Stomach (tissue), 9 donors: Measurements from ENCODE around the gene RIPOR3. TPM values are rescaled to one million over a fixed set of nuclear protein-coding genes. Genes with fewer than 3 reads are reported as not detected.

Experiments used
- DNase-seq, 2 donors: peaks; one replicate each; pipeline versions ENCODE4 v3.0.0 to v3.0.0-alpha.2; 2013 to 2019
- H3K27ac ChIP-seq, 5 donors: fragments of 200-600 bp in 4 of 5; sonication (generic) in 4 of 5; one replicate each; pipeline ENCODE4 v1.5.1; 2013 to 2019; ENCODE audit warnings: mild to moderate bottlenecking in 1 of 5, moderate library complexity in 1 of 5
- H3K27me3 ChIP-seq, 3 donors: fragments of 200-600 bp; sonication (generic); one replicate each; pipeline ENCODE4 v1.5.1; 2017 to 2019; ENCODE audit warnings: mixed run types in 1 of 3
- H3K36me3 ChIP-seq, 4 donors: fragments of 200-600 bp; sonication (generic); 1 replicate in 3 of 4; 2 replicates in 1 of 4; pipeline ENCODE4 v1.5.1; 2016 to 2019
- H3K4me1 ChIP-seq, 4 donors: fragments of 200-600 bp; sonication (generic); one replicate each; pipeline ENCODE4 v1.5.1; 2016 to 2019
- H3K4me3 ChIP-seq, 4 donors: fragments of 200-600 bp; sonication (generic) in 3 of 4; one replicate each; pipeline ENCODE4 v1.5.1; 2016 to 2019; ENCODE audit warnings: mild to moderate bottlenecking in 1 of 4
- H3K9me3 ChIP-seq, 4 donors: fragments of 200-600 bp; sonication (generic); one replicate each; pipeline ENCODE4 v1.5.1; 2016 to 2019
- EP300 ChIP-seq: sonication (generic); formaldehyde crosslinking; IDR thresholded peaks from one replicate; pipeline ENCODE4 v1.6.1; 2017; ENCODE audit warnings: antibody characterized with exemption
- POLR2A ChIP-seq, 4 donors: fragments of 450-650 bp; IDR thresholded peaks; one replicate each; pipeline ENCODE4 v1.6.1; 2016; ENCODE audit warnings: antibody characterized with exemption in 4 of 4, control low read depth in 2 of 4, mild to moderate bottlenecking in 1 of 4, moderate library complexity in 1 of 4
- POLR2AphosphoS5 ChIP-seq, 3 donors: sonication (generic); formaldehyde crosslinking; IDR thresholded peaks; one replicate each; pipeline ENCODE4 v1.6.1; 2016; ENCODE audit warnings: antibody characterized with exemption in 3 of 3
- WGBS, 5 donors: extraction: QIAGEN DNeasy Blood & Tissue Kit in 3 of 5; methylation state at CpG; one replicate each; pipeline versions ENCODE4 v1.1.5 to v1.1.7; 2013 to 2018; 5-methylcytosine and 5-hydroxymethylcytosine counted together
- intact Hi-C: fragments of 100-400 bp; cut with DNase I; formaldehyde crosslinking; loops from one replicate; pipeline ENCODE4 v1.15.1; 2023; ENCODE audit warnings: low total_unique reads
- polyA plus RNA-seq, 3 donors: library from polyadenylated mRNA; stranded (reverse); fragments of 200-250 nt; gene quantifications; one replicate each; pipeline ENCODE4 v1.2.3, GENCODE V29; 2013
- total RNA-seq, 5 donors: library from RNA; depleted of rRNA; stranded (reverse); fragments of >200 nt; gene quantifications; one replicate each; pipeline versions ENCODE4 v1.1.0 to v1.2.3, GENCODE V29; 2014 to 2016
- TF ChIP-seq, protein P1 (sequence below), 7 experiments: fragments of 450-650 bp in 4 of 7; fragments of 200-600 bp in 3 of 7; sonication (generic) in 3 of 7; IDR thresholded peaks; one replicate each; pipeline ENCODE4 v1.5.1; 2016 to 2019; ENCODE audit warnings: antibody characterized with exemption in 7 of 7, control low read depth in 2 of 7, mild to moderate bottlenecking in 1 of 7
- donor health status: healthy with polysubstance abuse.
- donor health status: Bipolar disorder and iron deficiency.
- donor health status: healthy.

RIPOR3 gene
- total and polyA plus RNA-seq, 8 donors = 4.4 to 61.1 (median 8.2) TPM

DNA sequence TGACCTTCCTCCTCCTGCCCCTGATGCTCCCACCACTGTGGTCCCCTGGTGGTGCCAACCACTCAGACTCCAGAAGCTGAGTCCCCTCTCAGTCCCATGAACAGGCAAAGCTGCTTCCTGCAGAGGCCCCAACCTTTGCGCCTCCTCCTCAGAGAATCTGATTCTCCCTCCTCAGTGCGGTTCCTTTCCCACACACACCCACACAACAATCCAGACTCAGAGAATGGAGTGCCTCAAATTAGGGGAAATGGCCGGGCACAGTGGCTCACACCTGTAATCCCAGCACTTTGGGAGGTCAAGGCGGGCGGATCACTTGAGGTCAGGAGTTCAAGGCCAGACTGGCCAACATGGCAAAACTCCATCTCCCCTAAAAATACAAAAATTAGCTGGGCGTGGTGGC, 23.0 kb downstream of the RIPOR3 start:
- Histone ChIP-seq H3K36me3 (no peaks in the 10 kb centered on the region), H3K4me3 (no peak overlapping the region), H3K4me1 (peaks cover 3 to 22% (median 21%) of the 10 kb centered on the region in 4 donors), H3K27me3 (no peaks in the 10 kb centered on the region), H3K27ac (no peak overlapping the region), H3K9me3 (no peaks in the 10 kb centered on the region)
- no peak for DNase-seq
- TF ChIP-seq POLR2A (IDR thresholded peaks at IDR 0.05) = no peak
- no peak for TF ChIP-seq EP300
- TF ChIP-seq POLR2AphosphoS5 (IDR thresholded peaks at IDR 0.05) = no peak
- TF ChIP-seq, protein P1, sequence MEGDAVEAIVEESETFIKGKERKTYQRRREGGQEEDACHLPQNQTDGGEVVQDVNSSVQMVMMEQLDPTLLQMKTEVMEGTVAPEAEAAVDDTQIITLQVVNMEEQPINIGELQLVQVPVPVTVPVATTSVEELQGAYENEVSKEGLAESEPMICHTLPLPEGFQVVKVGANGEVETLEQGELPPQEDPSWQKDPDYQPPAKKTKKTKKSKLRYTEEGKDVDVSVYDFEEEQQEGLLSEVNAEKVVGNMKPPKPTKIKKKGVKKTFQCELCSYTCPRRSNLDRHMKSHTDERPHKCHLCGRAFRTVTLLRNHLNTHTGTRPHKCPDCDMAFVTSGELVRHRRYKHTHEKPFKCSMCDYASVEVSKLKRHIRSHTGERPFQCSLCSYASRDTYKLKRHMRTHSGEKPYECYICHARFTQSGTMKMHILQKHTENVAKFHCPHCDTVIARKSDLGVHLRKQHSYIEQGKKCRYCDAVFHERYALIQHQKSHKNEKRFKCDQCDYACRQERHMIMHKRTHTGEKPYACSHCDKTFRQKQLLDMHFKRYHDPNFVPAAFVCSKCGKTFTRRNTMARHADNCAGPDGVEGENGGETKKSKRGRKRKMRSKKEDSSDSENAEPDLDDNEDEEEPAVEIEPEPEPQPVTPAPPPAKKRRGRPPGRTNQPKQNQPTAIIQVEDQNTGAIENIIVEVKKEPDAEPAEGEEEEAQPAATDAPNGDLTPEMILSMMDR (IDR thresholded peaks at IDR 0.05) = no peak
- WGBS, 5 donors = 91 to 97% (median 95%) methylated on average over 6 of the region's 6 CpGs
- intact Hi-C loops = no loop called here

DNA sequence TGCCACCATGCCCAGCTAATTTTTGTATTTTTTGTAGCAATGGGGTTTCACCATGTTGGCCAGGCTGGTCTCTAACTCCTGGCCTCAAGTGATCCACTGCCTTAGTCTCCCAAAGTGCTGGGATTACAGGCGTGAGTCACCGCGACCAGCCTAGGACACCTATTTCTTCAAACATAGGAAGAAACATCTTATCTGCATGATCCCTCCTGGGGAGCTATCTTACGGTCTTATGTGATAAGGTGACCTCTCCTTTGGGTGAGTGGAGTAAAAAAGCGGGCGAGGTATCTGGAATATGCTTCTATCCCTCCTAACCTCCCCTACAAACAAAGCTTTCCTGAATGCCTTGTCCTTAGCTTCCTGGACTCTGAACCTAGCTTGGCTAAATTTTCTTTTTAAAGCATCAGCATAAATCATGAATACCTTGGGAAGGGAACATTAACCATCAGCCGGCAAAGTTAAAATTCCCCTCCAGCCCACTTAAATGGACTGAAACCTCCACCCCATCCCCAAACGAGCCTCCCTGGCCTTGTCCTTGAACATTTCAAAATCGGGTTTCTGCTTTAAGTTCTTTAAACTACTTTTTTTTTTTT, 24.5 kb downstream of the RIPOR3 start:
- no peak for DNase-seq
- Histone ChIP-seq H3K4me3 (no peak overlapping the region), H3K9me3 (no peaks in the 10 kb centered on the region), H3K4me1 (peaks cover 13 to 32% (median 29%) of the 10 kb centered on the region in 4 donors), H3K27ac (no peak overlapping the region), H3K27me3 (no peaks in the 10 kb centered on the region), H3K36me3 (no peaks in the 10 kb centered on the region)
- intact Hi-C loops = no loop called here
- TF ChIP-seq EP300 = no peak
- no peak for TF ChIP-seq POLR2AphosphoS5 (IDR thresholded peaks at IDR 0.05)
- TF ChIP-seq, protein P1 (IDR thresholded peaks at IDR 0.05) = no peak
- 54 to 75% (median 69%) methylated on average over 9 of the region's 9 CpGs for WGBS, 5 donors

DNA sequence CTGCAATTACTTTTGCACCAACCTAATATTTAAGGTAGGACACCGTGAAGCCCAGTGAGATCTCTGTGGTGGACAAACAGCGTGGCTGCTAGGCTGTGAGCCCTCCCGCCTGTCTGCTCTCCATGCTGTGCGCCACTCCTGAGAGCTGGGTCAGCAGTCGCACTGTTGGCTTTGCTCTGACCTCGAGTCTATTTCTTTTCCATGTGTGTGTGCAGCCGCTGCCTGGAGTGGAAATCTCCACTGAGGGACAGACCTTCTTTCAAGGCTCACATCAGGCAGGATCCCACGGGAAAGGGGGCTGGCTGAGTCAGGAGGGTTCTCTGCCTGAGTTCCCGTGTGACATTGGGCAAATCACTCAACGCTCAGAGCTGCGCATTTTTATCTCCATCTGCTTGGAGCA, 27.1 kb downstream of the RIPOR3 start:
- no peaks in the 10 kb centered on the region for H3K27me3 ChIP-seq
- no peaks in the 10 kb centered on the region for H3K9me3 ChIP-seq
- TF ChIP-seq POLR2A (IDR thresholded peaks at IDR 0.05) (no peak), POLR2AphosphoS5 (IDR thresholded peaks at IDR 0.05) (no peak), EP300 (no peak)
- TF ChIP-seq, protein P1 (IDR thresholded peaks at IDR 0.05) = no peak
- peak overlapping the region in 4 of 5 donors; percentile 82 to 88 (median 87) for H3K27ac ChIP-seq
- peaks cover 37 to 56% (median 47%) of the 10 kb centered on the region in 4 donors for H3K4me1 ChIP-seq
- no peaks in the 10 kb centered on the region for H3K36me3 ChIP-seq
- intact Hi-C loops = no loop called here
- WGBS, 5 donors = 78 to 90% (median 79%) methylated on average over 10 to 11 of the region's 11 CpGs
- DNase-seq = no peak
- H3K4me3 ChIP-seq = no peak overlapping the region

DNA sequence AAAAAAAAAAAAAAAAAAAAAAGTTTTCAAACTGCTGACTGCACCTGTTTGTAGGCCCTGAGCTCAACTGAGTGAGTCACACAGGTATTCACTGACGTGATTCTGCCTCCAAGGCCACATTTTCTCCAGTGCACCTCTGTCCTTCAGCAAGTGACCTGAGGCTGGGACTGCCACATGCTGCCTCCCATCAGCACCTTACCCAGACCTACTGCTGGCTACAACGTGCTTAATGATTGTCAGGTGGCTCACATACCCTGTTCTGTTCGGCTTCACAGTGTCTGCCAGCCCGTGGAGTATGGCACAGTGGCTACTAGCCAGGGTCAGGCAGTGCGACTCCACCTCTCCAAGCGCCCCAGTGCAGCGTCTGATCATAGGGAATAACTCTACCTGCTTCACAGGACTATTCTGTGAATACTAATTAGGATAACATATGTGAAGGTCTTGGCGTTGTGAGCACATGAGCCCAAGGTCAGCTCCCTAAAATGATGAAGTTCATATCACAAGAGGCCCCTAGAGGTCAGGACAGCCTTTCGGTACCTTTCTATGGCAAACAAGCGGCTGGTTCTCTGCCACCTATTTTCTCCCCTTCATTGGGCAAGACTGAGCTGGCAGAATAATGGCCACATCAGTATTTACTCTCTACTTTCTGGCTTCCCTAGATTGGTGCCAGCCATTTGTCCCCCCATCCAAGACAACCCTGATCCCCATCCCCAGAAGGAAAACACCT, 28.1 kb downstream of the RIPOR3 start:
- peak; percentile 70 to 81 for DNase-seq
- Histone ChIP-seq H3K36me3 (no peaks in the 10 kb centered on the region), H3K27ac (peak overlapping the region; percentile 78 to 88 (median 86)), H3K9me3 (no peaks in the 10 kb centered on the region), H3K27me3 (no peaks in the 10 kb centered on the region), H3K4me1 (peaks cover 45 to 66% (median 53%) of the 10 kb centered on the region in 4 donors), H3K4me3 (no peak overlapping the region)
- intact Hi-C loops = no loop called here
- TF ChIP-seq POLR2AphosphoS5 (IDR thresholded peaks at IDR 0.05) (peak in 1 of 3 donors; percentile 20), POLR2A (IDR thresholded peaks at IDR 0.05) (no peak), EP300 (no peak)
- TF ChIP-seq, protein P1 (IDR thresholded peaks at IDR 0.05) = peak in 2 of 7 experiments; percentile 9 to 43
- 30 to 61% (median 41%) methylated on average over 9 to 10 of the region's 10 CpGs for WGBS, 5 donors
